GM15510 (cell line): Measurements from ENCODE around the gene WDFY1.

Source experiments
- POLR2A ChIP-seq: IDR thresholded peaks from 3 replicates; pipeline ENCODE4 v1.6.1; 2011; ENCODE audit warnings: borderline replicate concordance; ENCODE audit not compliant: insufficient read length; ENCODE audit errors: extremely low read depth

Gene WDFY1, protein sequence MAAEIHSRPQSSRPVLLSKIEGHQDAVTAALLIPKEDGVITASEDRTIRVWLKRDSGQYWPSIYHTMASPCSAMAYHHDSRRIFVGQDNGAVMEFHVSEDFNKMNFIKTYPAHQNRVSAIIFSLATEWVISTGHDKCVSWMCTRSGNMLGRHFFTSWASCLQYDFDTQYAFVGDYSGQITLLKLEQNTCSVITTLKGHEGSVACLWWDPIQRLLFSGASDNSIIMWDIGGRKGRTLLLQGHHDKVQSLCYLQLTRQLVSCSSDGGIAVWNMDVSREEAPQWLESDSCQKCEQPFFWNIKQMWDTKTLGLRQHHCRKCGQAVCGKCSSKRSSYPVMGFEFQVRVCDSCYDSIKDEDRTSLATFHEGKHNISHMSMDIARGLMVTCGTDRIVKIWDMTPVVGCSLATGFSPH

DNA sequence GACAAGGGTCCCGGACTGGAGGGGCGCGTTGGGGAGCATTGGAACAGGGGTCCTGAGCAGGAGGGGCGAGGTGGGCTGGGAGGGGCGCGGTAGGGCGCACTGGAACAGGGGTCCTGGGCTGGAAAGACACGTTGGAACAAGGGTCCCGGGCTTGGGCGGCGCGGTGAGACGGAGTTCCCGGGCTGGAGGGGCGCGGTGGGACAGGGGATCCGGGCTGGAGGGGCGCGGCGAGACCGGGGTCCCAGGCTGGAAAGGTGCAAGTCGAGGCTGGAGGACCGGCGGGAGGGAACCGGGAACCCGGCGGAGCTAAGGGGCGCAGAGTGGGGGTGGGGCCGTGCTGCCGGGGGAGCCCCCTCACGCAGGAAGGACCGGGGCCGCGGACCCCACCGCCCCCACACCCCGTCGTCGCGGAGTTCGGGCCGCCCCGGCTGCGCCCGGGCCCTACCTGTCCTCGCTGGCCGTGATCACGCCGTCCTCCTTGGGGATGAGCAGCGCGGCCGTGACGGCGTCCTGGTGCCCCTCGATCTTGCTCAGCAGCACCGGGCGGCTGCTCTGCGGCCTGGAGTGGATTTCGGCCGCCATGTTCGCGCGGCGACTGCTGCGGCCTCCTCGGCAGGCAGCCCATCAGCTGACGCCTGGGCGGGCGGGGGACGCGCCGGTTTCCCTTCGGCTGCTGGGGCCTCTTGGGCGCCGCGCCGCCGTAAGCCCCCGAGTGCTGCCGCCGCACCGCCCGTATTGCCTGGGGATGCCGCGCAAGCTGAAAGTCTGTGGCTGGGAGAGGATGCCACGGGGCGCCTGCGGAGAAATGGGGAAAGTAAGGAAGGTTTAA lies at the start of gene WDFY1:
Gene WDFY1 (minus strand): TSS at position 633 of the 829 bp plus-strand sequence. CDS start 51 bp downstream, at position 582.
- peak; percentile 94 for TF ChIP-seq POLR2A

DNA sequence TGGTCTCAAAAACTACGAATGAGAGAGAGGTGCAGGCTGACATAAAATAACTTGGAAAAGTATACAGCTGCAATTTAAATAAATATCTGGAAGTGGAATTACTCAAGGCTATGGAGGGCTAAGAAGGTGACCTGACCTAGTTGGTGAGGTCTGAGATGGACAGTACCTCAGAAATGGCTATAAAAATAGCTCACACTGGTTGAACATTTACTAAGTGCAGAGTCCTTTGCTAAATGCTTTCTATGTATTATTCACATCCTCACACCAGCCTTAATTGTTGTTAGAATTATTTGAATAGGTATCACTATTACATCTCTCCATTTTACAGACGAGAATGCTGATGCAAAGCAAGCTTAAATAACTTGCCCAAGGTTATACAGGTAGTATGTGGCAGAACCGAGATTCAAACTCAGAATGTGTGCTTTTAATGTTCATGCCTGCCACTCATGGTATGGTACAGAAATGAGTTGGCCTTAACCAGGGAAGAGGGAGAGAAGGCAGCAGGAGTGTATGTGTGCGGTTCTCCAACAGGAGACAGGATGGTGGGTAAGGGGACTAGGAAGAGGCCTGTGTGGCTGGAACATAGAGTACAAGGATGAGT lies 49.5 kb upstream of the WDFY1 start:
- no peak for TF ChIP-seq POLR2A

DNA sequence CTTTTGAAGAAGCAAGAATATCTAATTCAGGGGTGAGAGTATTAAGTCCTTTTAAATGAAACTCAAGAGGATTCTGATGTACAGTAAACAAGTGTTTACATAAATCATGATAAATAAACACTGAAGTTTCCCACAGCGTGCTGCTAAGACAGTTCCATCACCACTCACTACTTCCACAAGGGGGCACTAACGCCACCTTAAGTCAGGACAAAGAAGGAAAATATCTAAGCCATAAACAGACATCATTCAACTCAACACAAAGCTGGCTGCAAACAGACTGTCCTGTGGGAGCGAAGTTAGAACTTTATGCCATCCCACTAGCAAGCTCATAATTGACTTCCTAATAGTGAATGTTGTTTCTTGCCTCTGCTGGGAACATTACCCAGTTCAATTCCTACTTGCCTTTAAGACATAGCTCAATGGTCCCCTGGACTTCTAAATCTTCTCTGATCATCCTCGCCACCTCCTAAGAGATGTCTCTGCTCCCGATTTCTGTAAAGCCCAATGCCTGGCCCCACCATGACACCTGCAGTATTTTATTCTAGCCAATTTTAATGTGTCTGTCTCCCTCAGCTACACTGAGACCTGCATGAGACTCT lies 48.6 kb upstream of the WDFY1 start:
- no peak for TF ChIP-seq POLR2A

DNA sequence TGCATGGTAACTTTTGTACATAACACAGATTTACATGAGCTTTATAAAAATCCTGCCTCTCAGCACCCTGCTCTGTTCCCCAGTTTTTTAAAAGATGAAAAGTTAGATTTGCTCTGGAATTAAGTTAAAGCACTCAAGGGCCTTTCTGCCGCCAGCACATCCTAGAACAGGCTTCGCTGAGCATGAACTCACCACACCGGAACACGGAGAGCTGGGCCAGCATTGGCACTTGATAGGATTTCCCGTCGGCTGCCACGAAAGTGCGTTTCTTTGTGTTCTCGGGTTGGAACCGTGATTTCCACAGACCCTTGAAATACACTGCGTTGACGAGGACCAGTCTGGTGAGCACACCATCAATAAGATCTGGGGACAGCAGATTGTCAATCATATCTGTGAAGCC lies 46.5 kb upstream of the WDFY1 start:
- TF ChIP-seq POLR2A, result no peak

DNA sequence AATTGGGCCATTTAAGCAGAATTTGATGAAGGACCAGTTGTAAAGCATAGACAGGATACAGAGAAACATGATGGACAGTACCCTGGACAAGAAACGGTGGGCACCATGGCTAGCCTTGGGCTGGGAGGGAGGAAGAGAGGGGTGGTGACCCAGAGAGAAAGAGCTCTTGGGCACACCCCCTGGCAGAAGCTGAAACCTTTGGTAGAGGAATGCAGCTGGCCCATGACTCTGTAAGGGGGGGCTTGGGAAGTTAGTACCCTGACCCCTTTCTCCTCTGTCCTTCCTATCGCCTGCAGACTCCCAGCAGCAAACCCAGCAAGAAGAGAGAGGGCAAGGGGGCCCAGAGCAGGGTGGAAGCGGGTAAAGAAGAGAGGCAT lies 44.7 kb upstream of the WDFY1 start:
- TF ChIP-seq POLR2A, result no peak

DNA sequence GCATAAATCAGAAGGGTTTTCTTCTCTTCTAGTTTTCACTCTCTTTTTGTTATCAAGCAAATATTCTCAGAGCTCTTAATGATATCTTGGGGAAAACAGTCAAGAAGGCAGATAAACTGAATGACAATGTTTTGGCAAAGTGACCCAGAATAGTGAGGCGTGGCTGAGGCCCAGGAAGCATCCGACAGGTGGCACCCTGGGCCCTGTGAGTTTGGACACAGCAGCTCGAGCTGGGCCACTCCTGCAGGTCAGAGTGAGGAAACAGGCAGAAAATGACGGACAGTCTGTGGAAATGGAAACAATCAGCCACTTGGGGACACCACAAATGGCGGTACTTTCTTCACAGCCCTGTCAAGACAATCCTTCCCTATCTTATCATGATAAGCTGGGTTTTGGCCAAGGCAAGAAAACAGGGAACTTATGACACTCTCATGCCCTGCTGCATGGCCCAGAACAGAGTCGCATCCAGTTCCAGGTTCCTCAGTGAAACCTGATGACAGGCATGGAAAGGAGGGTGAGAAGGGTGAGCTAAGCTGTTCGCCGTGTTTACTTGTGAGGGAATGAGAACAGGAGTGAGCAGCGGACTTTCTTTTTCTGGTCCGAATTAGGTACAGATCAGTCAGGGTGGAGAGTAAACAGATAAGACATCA lies 44.2 kb upstream of the WDFY1 start:
- no peak for TF ChIP-seq POLR2A

DNA sequence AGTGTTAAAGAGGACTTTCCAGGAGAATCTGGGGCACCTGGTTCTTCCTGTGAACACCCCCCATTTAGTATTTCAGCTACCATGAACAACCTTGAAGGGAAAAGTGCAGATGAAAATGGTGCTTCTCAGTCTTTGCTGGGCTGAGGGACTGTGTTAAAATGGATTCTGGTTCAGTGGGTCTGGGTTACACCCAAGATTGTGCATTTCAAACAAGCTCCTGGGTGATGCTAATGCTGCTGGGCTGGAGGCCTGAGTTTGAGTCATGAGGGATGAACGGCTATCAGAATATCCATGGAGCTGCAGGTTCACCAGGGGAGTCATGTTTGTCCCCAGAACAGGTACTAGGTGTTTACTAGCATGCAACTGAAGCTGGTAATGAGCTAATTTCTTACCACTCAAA lies 36.1 kb upstream of the WDFY1 start:
- no peak for TF ChIP-seq POLR2A

DNA sequence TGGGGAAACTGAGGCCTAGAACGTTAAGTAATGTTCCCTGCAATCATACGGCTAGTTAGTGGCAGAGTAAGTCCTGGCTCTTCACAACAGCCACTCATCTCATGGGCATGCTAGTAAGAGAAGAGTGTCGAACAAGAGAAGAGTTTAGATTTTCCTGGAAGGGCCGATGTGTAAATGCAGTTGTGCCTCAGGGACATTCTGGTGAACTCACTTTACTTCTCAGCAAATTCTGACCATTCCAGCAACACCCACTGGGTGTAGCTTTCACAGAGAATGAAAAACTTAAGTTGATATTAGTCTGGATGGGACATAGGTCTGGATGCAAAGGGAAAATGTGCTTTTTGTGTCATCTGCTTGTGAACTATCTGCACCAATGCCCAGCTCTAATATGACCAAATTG lies 35.7 kb upstream of the WDFY1 start:
- no peak for TF ChIP-seq POLR2A

DNA sequence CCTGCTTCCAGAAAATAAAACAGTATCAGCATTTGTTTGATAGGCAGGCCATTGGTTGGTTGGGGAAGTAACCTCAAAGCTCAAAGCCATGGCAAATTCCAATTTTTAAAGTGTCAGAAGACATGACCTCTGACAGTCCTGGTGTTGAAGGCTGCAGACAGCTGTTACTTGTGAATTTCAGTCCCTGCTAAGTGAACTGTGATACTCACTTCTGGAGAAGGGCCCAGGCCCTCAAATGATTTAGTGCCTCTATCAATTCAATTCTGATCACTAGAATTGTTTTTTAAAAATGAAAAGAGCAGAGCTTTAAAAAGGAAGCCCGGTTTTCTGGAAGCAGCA lies 35.2 kb upstream of the WDFY1 start:
- TF ChIP-seq POLR2A, result no peak

DNA sequence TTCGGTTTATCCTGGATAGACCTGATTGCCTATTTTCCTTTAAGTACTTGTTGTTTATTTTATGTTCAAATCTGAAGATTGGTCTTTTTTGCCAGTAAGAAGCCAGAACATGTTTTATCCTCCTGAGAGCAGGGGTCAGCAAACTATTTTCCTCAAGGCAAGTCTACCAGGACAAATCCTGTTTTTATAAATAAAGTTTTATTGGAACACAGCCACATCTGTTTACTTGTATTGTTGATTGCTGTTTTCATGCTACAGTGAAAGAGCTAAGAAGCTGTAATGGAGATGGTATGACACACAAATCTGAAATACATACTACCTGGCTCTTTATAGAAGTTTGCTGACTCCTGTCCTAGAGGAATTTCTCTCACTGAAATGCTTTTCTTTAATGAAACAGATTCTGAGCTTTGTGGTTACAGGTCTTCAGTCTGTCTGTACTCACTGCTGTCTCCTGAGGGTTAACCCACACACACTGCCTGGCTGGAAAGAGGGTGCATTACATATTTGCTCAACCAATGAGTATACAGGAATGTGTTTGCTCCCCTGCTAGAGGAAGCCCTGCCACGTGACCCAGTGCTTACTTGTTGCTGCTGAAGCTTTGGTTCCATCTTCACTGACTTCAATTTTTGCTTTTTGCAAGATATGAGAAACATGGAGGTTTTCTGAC lies 34.7 kb upstream of the WDFY1 start:
- no peak for TF ChIP-seq POLR2A

DNA sequence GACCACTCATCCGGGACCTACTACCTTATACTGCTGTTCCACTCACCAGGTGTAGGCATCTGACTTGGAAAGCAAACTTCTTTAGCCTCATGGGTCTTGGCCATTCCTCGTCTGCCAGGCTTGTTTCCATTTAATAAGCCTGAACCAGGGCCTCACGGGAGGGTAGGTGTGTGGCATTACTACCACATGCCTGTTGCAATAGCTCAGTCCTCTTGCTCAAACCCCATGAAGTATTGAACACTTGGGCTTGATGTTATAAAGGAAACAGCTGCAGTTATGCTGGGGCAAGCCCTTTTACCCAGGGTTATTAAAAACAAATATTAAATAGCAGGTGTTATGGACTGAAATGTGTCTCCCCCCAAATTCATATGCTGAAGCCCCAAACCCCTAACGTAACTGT lies 33.3 kb upstream of the WDFY1 start:
- TF ChIP-seq POLR2A, result no peak

DNA sequence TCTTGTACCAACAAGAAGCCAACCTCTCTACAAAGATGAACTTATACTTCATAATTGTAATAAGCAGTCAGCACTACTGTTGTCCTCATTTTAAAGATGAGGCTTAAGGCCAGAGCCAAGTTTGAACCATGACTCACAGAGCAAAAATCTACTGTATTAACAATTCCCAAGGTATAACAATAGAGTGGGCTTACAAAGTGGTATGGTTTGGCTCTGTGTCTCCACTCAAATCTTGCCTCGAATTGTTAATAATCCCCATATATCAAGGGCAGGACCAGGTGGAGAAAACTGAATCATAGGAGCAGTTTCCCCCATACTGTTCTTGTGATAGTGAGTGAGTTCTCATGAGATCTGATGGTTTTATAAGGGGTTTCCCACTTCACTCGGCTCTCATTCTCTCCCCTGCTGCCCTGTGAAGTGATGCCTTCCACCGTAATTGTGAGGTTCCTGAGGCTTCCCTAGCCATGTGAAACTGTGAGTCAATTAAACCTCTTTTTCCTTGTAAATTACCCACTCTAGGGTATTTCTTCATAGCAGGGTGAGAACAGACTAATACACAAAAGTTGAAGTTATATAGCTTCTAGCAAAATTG lies 31.6 kb upstream of the WDFY1 start:
- no peak for TF ChIP-seq POLR2A

DNA sequence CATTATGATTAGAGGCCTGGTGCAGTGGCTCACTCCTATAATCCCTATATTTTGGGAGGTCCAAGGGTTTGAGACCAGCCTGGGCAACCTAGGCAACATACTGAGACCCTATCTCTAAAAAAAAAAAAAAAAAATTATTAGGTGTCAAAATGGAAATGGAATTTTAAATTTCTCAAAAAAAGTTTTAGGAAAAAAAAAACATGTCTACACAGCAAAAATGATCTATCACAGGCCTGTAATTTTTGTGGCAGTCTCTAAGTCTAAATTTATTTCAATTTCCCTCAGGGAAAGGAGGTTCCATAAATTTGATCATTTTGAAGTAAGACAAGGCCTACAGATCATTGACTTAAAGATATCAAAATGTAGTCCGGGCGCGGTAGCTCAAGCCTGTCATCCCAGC lies 28.5 kb upstream of the WDFY1 start:
- TF ChIP-seq POLR2A, result no peak

DNA sequence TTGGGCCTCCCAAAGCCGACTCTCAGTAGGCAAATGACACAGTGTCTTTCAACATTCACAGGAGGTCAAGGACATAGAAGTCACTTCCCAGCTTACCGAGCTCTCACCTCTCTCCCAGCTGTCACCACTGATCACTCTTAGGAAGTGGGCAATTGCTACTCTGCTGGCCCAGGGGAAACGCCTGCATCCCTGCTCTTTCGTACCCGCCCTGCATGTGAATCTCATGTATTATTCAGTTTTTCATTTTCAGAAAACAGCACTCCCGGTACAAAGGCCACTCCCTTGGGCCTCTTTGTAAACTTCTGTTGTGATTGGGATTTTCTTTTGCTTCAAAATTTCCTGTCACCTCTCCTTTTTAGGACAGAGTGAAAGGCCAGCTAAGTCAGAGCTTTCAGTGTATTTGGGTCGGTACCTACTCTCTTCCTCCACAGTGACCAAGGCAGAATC lies 27.5 kb upstream of the WDFY1 start:
- TF ChIP-seq POLR2A, result no peak

DNA sequence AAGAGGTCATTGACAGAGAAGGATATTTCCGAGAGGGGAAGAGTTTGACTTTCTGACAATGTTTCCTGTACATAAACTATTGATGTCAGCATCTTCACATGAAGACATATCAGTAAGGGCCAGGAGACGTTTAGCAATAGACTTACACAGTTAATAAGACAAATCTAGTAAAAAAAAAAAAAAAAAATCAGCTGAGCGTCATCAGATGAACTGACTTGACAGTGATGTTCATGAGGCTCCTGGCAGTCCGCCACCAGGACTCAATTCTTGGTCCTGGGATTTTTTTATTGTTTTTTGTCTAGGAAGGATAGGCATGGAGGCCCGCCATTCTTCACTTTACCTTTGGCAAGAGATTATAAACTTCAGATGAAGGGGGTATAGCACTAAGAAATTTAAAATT lies 26.6 kb upstream of the WDFY1 start:
- no peak for TF ChIP-seq POLR2A
